ENCODE measurements around the gene ELMOD3.

ELMOD3 gene

DNA sequence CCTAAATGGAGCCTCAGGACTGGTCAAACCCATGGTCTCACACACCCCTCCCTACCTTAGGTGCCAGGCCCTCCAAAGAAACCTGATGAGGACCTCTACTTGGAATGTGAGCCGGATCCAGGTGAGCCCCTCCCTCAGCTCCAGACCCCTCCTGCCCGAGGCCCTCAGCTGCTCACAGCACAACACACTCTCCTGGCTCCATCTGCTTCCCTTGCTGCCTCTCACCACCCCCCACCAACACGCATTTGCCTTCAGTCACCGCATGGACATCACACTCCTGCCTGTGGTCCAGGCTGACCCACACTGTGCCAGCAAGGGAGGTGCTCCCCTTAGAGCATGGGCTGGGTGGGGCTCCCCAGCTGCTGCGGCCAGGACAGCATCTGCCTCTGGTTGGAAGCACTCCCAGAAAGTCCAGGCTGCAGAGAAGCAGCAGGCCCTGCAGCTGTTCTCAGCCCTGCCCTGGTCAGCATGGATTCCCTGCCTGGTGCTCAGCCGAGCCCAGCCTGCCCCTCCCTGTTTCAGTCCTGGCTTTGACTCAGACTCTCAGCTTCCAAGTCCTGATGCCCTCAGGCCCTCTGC lies 79.0 kb downstream of the ELMOD3 start:
- no peak overlapping the region for H2AFZ ChIP-seq (ENCODE audit: low read length)
- H3K4me1 ChIP-seq (ENCODE audit: insufficient read depth, low read length, poor library complexity, severe bottlenecking): peaks cover 25% of the 10 kb centered on the region
- no peak overlapping the region for H3K4me2 ChIP-seq (ENCODE audit: low read depth, low read length, poor library complexity, severe bottlenecking)
- H3F3A ChIP-seq (ENCODE audit: low read depth): no peaks in the 10 kb centered on the region
- no peaks in the 10 kb centered on the region for H3K27me3 ChIP-seq (ENCODE audit: insufficient read depth, low read length, poor library complexity, severe bottlenecking)
- H3K9ac ChIP-seq (ENCODE audit: low read depth, low read length, poor library complexity, severe bottlenecking): no peak overlapping the region
- H3K79me2 ChIP-seq (ENCODE audit: insufficient read depth, low read length): no peaks in the 10 kb centered on the region
- no peak overlapping the region for H3K4me3 ChIP-seq (ENCODE audit: low read length, poor library complexity, severe bottlenecking)
- no peaks in the 10 kb centered on the region for H3K9me2 ChIP-seq (replicated peaks; ENCODE audit: low read depth, low read length)
- H3K36me3 ChIP-seq (ENCODE audit: insufficient read depth, low read length): no peaks in the 10 kb centered on the region
- no peaks in the 10 kb centered on the region for H4K20me1 ChIP-seq (ENCODE audit: insufficient read depth, low read length, poor library complexity, severe bottlenecking)
- H3K9me3 ChIP-seq (ENCODE audit: insufficient read depth, low read depth, low read length): no peaks in the 10 kb centered on the region
- TF ChIP-seq EZH2phosphoT487 (IDR thresholded peaks at IDR 0.05; ENCODE audit: borderline replicate concordance): no peak
- TF ChIP-seq, protein P1, sequence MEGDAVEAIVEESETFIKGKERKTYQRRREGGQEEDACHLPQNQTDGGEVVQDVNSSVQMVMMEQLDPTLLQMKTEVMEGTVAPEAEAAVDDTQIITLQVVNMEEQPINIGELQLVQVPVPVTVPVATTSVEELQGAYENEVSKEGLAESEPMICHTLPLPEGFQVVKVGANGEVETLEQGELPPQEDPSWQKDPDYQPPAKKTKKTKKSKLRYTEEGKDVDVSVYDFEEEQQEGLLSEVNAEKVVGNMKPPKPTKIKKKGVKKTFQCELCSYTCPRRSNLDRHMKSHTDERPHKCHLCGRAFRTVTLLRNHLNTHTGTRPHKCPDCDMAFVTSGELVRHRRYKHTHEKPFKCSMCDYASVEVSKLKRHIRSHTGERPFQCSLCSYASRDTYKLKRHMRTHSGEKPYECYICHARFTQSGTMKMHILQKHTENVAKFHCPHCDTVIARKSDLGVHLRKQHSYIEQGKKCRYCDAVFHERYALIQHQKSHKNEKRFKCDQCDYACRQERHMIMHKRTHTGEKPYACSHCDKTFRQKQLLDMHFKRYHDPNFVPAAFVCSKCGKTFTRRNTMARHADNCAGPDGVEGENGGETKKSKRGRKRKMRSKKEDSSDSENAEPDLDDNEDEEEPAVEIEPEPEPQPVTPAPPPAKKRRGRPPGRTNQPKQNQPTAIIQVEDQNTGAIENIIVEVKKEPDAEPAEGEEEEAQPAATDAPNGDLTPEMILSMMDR (conservative IDR thresholded peaks at IDR 0.05; ENCODE audit: low read length): no peak

DNA sequence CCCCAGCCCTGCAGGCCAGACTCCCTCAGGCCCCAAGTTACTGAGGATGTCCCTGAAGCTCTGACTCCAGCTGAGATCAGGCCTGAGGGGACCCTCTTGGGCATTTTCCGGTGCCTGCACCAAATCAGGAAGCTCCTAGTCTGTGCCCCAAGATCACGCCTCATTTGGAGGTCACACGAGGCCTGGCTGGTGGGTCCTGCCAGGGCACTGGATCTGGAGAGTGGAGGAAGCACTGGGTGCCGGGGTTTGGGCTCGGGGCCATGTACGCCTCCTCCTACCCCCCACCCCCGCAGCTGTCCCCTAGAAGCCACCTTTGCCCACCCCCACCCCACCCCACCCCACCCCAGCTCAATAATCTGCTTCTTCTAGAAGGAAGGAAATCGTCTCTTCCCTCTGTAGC lies 80.1 kb downstream of the ELMOD3 start:
- Histone ChIP-seq H3K4me3 (ENCODE audit: low read length, poor library complexity, severe bottlenecking) (no peak overlapping the region), H2AFZ (ENCODE audit: low read length) (no peak overlapping the region), H3K4me2 (ENCODE audit: low read depth, low read length, poor library complexity, severe bottlenecking) (no peak overlapping the region), H3K79me2 (ENCODE audit: insufficient read depth, low read length) (no peaks in the 10 kb centered on the region), H4K20me1 (ENCODE audit: insufficient read depth, low read length, poor library complexity, severe bottlenecking) (no peaks in the 10 kb centered on the region), H3K9me2 (replicated peaks; ENCODE audit: low read depth, low read length) (no peaks in the 10 kb centered on the region), H3K4me1 (ENCODE audit: insufficient read depth, low read length, poor library complexity, severe bottlenecking) (peaks cover 14% of the 10 kb centered on the region), H3K9me3 (ENCODE audit: insufficient read depth, low read depth, low read length) (no peaks in the 10 kb centered on the region), H3K36me3 (ENCODE audit: insufficient read depth, low read length) (no peaks in the 10 kb centered on the region), H3F3A (ENCODE audit: low read depth) (no peaks in the 10 kb centered on the region), H3K27me3 (ENCODE audit: insufficient read depth, low read length, poor library complexity, severe bottlenecking) (no peaks in the 10 kb centered on the region), H3K9ac (ENCODE audit: low read depth, low read length, poor library complexity, severe bottlenecking) (no peak overlapping the region)
- TF ChIP-seq, protein P1 (conservative IDR thresholded peaks at IDR 0.05; ENCODE audit: low read length): no peak
- no peak for TF ChIP-seq EZH2phosphoT487 (IDR thresholded peaks at IDR 0.05; ENCODE audit: borderline replicate concordance)

DNA sequence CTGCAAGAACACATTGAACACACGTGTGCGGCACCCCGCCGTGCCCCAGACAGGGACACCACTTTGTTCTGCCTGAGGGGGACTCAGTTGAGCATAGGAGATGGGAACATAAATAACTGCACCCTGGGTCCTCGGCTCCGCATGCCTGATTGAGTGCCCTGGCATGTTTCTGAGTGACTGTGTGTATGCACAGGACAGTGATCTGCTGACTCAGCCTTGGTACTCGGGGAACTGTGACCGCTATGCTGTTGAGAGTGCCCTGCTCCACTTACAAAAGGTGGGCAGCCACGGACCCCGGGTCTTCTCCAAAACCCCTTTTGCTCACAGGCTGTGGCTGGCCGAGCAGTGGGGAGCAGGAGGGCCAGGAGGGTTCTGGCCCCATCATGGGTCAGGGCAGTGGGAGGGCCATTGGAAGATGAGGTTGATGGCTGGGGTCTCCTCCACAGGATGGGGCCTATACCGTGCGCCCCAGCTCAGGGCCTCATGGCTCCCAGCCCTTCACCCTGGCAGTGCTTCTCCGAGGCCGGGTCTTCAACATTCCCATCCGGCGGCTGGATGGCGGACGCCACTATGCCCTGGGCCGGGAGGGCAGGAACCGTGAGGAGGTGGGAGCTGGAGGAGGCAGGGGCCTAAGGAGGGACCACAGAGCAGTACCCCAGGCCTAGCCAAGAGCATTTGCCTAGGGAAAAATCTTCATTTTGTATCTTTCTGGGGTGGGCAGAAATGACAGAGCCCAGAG lies 80.8 kb downstream of the ELMOD3 start:
- H3K9ac ChIP-seq (ENCODE audit: low read depth, low read length, poor library complexity, severe bottlenecking): no peak overlapping the region
- TF ChIP-seq, protein P1 (conservative IDR thresholded peaks at IDR 0.05; ENCODE audit: low read length): no peak
- no peak for TF ChIP-seq EZH2phosphoT487 (IDR thresholded peaks at IDR 0.05; ENCODE audit: borderline replicate concordance)

More for the DNA sequence above, 80.8 kb downstream of the ELMOD3 start:
- Histone ChIP-seq H3K4me3 (ENCODE audit: low read length, poor library complexity, severe bottlenecking) (no peak overlapping the region), H3K9me3 (ENCODE audit: insufficient read depth, low read depth, low read length) (no peaks in the 10 kb centered on the region), H3F3A (ENCODE audit: low read depth) (no peaks in the 10 kb centered on the region), H3K36me3 (ENCODE audit: insufficient read depth, low read length) (no peaks in the 10 kb centered on the region), H2AFZ (ENCODE audit: low read length) (no peak overlapping the region), H3K9me2 (replicated peaks; ENCODE audit: low read depth, low read length) (no peaks in the 10 kb centered on the region), H3K79me2 (ENCODE audit: insufficient read depth, low read length) (no peaks in the 10 kb centered on the region), H4K20me1 (ENCODE audit: insufficient read depth, low read length, poor library complexity, severe bottlenecking) (no peaks in the 10 kb centered on the region), H3K4me2 (ENCODE audit: low read depth, low read length, poor library complexity, severe bottlenecking) (no peak overlapping the region), H3K4me1 (ENCODE audit: insufficient read depth, low read length, poor library complexity, severe bottlenecking) (peaks cover 9% of the 10 kb centered on the region), H3K27me3 (ENCODE audit: insufficient read depth, low read length, poor library complexity, severe bottlenecking) (no peaks in the 10 kb centered on the region)
